ENCODE data around the gene MAD2L1. TPM values are rescaled to one million over a fixed set of nuclear protein-coding genes. Genes with fewer than 3 reads are reported as not detected.

MAD2L1 gene
- total RNA-seq, 1 experiment from 2014 or later = 76.6 TPM

DNA sequence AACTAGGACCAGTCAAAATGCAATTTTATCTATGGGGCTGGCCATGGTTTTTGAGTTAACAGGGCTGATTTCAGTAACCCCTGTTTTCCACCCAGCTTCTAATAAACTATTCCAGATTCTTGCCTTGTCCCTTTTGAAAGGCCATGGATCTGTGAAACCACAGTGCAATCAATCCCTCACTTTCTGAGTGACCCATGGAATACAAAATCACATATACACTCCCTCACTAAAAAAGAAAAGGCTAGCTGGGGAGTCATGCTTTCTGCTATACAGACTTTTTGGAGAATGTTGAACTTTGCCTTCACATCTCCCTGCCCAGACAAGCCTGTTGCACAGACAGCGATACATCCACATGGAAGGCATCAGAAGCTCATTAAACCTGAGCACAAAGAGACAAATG, 47.9 kb downstream of the MAD2L1 start:
- ChIA-PET POLR2A (ENCODE audit: unreplicated experiment) (no interaction called here), CTCF (no interaction called here)
- Histone ChIP-seq H3K9ac (ENCODE audit: low read length) (no peak overlapping the region), H3K36me3 (ENCODE audit: low read depth, low read length) (no peaks in the 10 kb centered on the region), H3K27me3 (ENCODE audit: low read length) (no peaks in the 10 kb centered on the region), H3K4me2 (ENCODE audit: low read length) (no peak overlapping the region), H3K4me1 (ENCODE audit: insufficient read depth, low read length) (no peaks in the 10 kb centered on the region), H3K9me2 (replicated peaks; ENCODE audit: low read length) (no peaks in the 10 kb centered on the region), H3K4me3 (ENCODE audit: low read length) (no peak overlapping the region), H3K27ac (ENCODE audit: low read length) (no peak overlapping the region), H3F3A (ENCODE audit: low read length, unreplicated experiment) (no peaks in the 10 kb centered on the region), H3K79me2 (ENCODE audit: low read length) (no peaks in the 10 kb centered on the region), H4K20me1 (ENCODE audit: low read length) (no peaks in the 10 kb centered on the region), H2AFZ (ENCODE audit: low read length) (no peak overlapping the region), H3K9me3 (ENCODE audit: low read length) (no peaks in the 10 kb centered on the region)
- no TSS peak for BruUV-seq (replicated peaks)
- ATAC-seq (no peak), DNase-seq (no peak)
- intact Hi-C loops (cut with micrococcal nuclease) = no loop called here
- TF ChIP-seq CTCF (conservative IDR thresholded peaks at IDR 0.05; ENCODE audit: low read depth, low read length) = no peak
- TF ChIP-seq EZH2 (IDR thresholded peaks at IDR 0.05; ENCODE audit: low read length, unreplicated experiment) = no peak
- no peak for TF ChIP-seq EZH2phosphoT487 (IDR thresholded peaks at IDR 0.05; ENCODE audit: borderline replicate concordance, low read length)

- Histone ChIP-seq H3K9me2 (replicated peaks; ENCODE audit: low read length) (no peaks in the 10 kb centered on the region), H3K9me3 (ENCODE audit: low read length) (no peaks in the 10 kb centered on the region), H3K79me2 (ENCODE audit: low read length) (no peaks in the 10 kb centered on the region), H3K9ac (ENCODE audit: low read length) (no peak overlapping the region), H3K36me3 (ENCODE audit: low read depth, low read length) (no peaks in the 10 kb centered on the region), H3K27ac (ENCODE audit: low read length) (no peak overlapping the region), H4K20me1 (ENCODE audit: low read length) (no peaks in the 10 kb centered on the region), H3K4me2 (ENCODE audit: low read length) (no peak overlapping the region), H2AFZ (ENCODE audit: low read length) (no peak overlapping the region), H3F3A (ENCODE audit: low read length, unreplicated experiment) (no peaks in the 10 kb centered on the region), H3K4me1 (ENCODE audit: insufficient read depth, low read length) (no peaks in the 10 kb centered on the region), H3K4me3 (ENCODE audit: low read length) (no peak overlapping the region), H3K27me3 (ENCODE audit: low read length) (no peaks in the 10 kb centered on the region)
- BruUV-seq (replicated peaks) = no TSS peak
- CTCF ChIA-PET = no interaction called here
- POLR2A ChIA-PET (ENCODE audit: unreplicated experiment) = no interaction called here
- no peak for TF ChIP-seq EZH2 (IDR thresholded peaks at IDR 0.05; ENCODE audit: low read length, unreplicated experiment)
- no peak for TF ChIP-seq EZH2phosphoT487 (IDR thresholded peaks at IDR 0.05; ENCODE audit: borderline replicate concordance, low read length)
- TF ChIP-seq CTCF (conservative IDR thresholded peaks at IDR 0.05; ENCODE audit: low read depth, low read length) = no peak
- ATAC-seq = no peak
- intact Hi-C loops (cut with micrococcal nuclease) = no loop called here
- no peak for DNase-seq
Measured at GRCh38 chr4:120017939-120018692, 48.5 kb downstream of the MAD2L1 start.

GRCh38 chr4:120011725-120012124, 54.9 kb downstream of the MAD2L1 start:
- no TSS peak for BruUV-seq (replicated peaks)
- intact Hi-C loops (cut with micrococcal nuclease) = no loop called here
- Histone ChIP-seq H3K27me3 (ENCODE audit: low read length) (no peaks in the 10 kb centered on the region), H3K9ac (ENCODE audit: low read length) (no peak overlapping the region), H3K9me3 (ENCODE audit: low read length) (no peaks in the 10 kb centered on the region), H3K4me3 (ENCODE audit: low read length) (no peak overlapping the region), H3K36me3 (ENCODE audit: low read depth, low read length) (no peaks in the 10 kb centered on the region), H3K4me2 (ENCODE audit: low read length) (no peak overlapping the region), H3K27ac (ENCODE audit: low read length) (no peak overlapping the region), H2AFZ (ENCODE audit: low read length) (no peak overlapping the region), H3K79me2 (ENCODE audit: low read length) (no peaks in the 10 kb centered on the region), H4K20me1 (ENCODE audit: low read length) (no peaks in the 10 kb centered on the region), H3K9me2 (replicated peaks; ENCODE audit: low read length) (no peaks in the 10 kb centered on the region), H3K4me1 (ENCODE audit: insufficient read depth, low read length) (peaks cover 11% of the 10 kb centered on the region; the same call in 1 of the 2 replicates), H3F3A (ENCODE audit: low read length, unreplicated experiment) (no peaks in the 10 kb centered on the region)
- DNase-seq = no peak
- ATAC-seq = no peak
- CTCF ChIA-PET = no interaction called here
- POLR2A ChIA-PET (ENCODE audit: unreplicated experiment) = no interaction called here
- TF ChIP-seq EZH2phosphoT487 (IDR thresholded peaks at IDR 0.05; ENCODE audit: borderline replicate concordance, low read length) = no peak
- TF ChIP-seq CTCF (conservative IDR thresholded peaks at IDR 0.05; ENCODE audit: low read depth, low read length) = no peak
- TF ChIP-seq EZH2 (IDR thresholded peaks at IDR 0.05; ENCODE audit: low read length, unreplicated experiment) = no peak
